ACC112 (cell line): ENCODE data around the gene C1GALT1C1L.
"Not testable (repeated sequence)": the region's sequence is repeated elsewhere in the genome, so short reads cannot be mapped to it uniquely, and the experiment has no call there.

Source experiments
- H2AFZ ChIP-seq: fragments of 200-600 bp; sonication (generic); one replicate; pipeline ENCODE4 v1.6.0; 2017; ENCODE audit warnings: antibody characterized with exemption, low read length; ENCODE audit not compliant: unreplicated experiment
- H3K27ac ChIP-seq: fragments of 200-600 bp; sonication (generic); 2 replicates; pipeline ENCODE4 v1.5.1; 2014; ENCODE audit warnings: low read depth, mild to moderate bottlenecking, antibody characterized with exemption, low read length, moderate library complexity
- H3K27me3 ChIP-seq: fragments of 200-600 bp; sonication (generic); 2 replicates; pipeline ENCODE4 v1.6.1; 2014; ENCODE audit warnings: mild to moderate bottlenecking, antibody characterized with exemption, low read length, moderate library complexity, mixed read lengths; ENCODE audit not compliant: insufficient read depth
- H3K36me3 ChIP-seq: fragments of 200-600 bp; sonication (generic); 2 replicates; pipeline ENCODE4 v1.6.1; 2016; ENCODE audit warnings: mild to moderate bottlenecking, antibody characterized with exemption, low read length, moderate library complexity, mixed read lengths; ENCODE audit not compliant: insufficient read depth
- H3K4me1 ChIP-seq: fragments of 200-600 bp; sonication (generic); one replicate; pipeline ENCODE4 v1.6.1; 2016; ENCODE audit warnings: low read length, mixed read lengths; ENCODE audit not compliant: insufficient read depth, unreplicated experiment, control insufficient read depth
- H3K4me3 ChIP-seq: fragments of 200-600 bp; sonication (generic); 2 replicates; pipeline ENCODE4 v1.5.1; 2014; ENCODE audit warnings: mild to moderate bottlenecking, low read depth, low read length
- H3K79me2 ChIP-seq: fragments of 200-600 bp; sonication (generic); one replicate; pipeline ENCODE4 v1.6.0; 2016; ENCODE audit warnings: low read length; ENCODE audit not compliant: control insufficient read depth, unreplicated experiment, insufficient read depth

Gene C1GALT1C1L

GRCh38 chr2:43707255-43708015 is 31.2 kb upstream of the C1GALT1C1L start:
- no peaks in the 10 kb centered on the region for H3K79me2 ChIP-seq
- H3K4me3 ChIP-seq: no peak overlapping the region
- H3K27ac ChIP-seq: peak overlapping the region; percentile 67
- H2AFZ ChIP-seq: peak overlapping the region; percentile 26
- no peaks in the 10 kb centered on the region for H3K36me3 ChIP-seq
- no peaks in the 10 kb centered on the region for H3K27me3 ChIP-seq
- H3K4me1 ChIP-seq: peaks cover 12% of the 10 kb centered on the region

GRCh38 chr2:43701111-43701510 is 24.9 kb upstream of the C1GALT1C1L start:
- H3K79me2 ChIP-seq: no peaks in the 10 kb centered on the region
- H3K27ac ChIP-seq: no peak overlapping the region
- peaks cover 2% of the 10 kb centered on the region for H3K4me1 ChIP-seq
- no peaks in the 10 kb centered on the region for H3K36me3 ChIP-seq
- H2AFZ ChIP-seq: no peak overlapping the region
- no peak overlapping the region for H3K4me3 ChIP-seq
- no peaks in the 10 kb centered on the region for H3K27me3 ChIP-seq

- Histone ChIP-seq H3K27ac (no peak overlapping the region), H3K36me3 (no peaks in the 10 kb centered on the region), H3K27me3 (no peaks in the 10 kb centered on the region), H3K4me3 (no peak overlapping the region), H3K4me1 (peaks cover 2% of the 10 kb centered on the region), H2AFZ (no peak overlapping the region), H3K79me2 (no peaks in the 10 kb centered on the region)
Observed at GRCh38 chr2:43699761-43700160, 23.5 kb upstream of the C1GALT1C1L start.

- H3K27me3 ChIP-seq, H3K79me2 ChIP-seq, H2AFZ ChIP-seq, H3K36me3 ChIP-seq, H3K4me1 ChIP-seq, H3K27ac ChIP-seq, H3K4me3 ChIP-seq: not testable (repeated sequence)
Observed at GRCh38 chr2:43698140-43698539, 21.9 kb upstream of the C1GALT1C1L start.

- Histone ChIP-seq H3K36me3 (no peaks in the 10 kb centered on the region), H3K27me3 (no peaks in the 10 kb centered on the region), H2AFZ (no peak overlapping the region), H3K4me1 (no peaks in the 10 kb centered on the region), H3K4me3 (no peak overlapping the region), H3K79me2 (no peaks in the 10 kb centered on the region), H3K27ac (no peak overlapping the region)
Observed at GRCh38 chr2:43692428-43692994, 16.3 kb upstream of the C1GALT1C1L start.

GRCh38 chr2:43689999-43690398 is 13.8 kb upstream of the C1GALT1C1L start:
- H3K27ac ChIP-seq: no peak overlapping the region
- no peaks in the 10 kb centered on the region for H3K27me3 ChIP-seq
- H3K36me3 ChIP-seq: no peaks in the 10 kb centered on the region
- H3K79me2 ChIP-seq: no peaks in the 10 kb centered on the region
- no peak overlapping the region for H2AFZ ChIP-seq
- H3K4me1 ChIP-seq: no peaks in the 10 kb centered on the region
- H3K4me3 ChIP-seq: no peak overlapping the region

GRCh38 chr2:43685357-43685756 is 9.1 kb upstream of the C1GALT1C1L start:
- Histone ChIP-seq H3K27ac (no peak overlapping the region), H3K36me3 (no peaks in the 10 kb centered on the region), H2AFZ (no peak overlapping the region), H3K4me1 (no peaks in the 10 kb centered on the region), H3K4me3 (no peak overlapping the region), H3K79me2 (no peaks in the 10 kb centered on the region), H3K27me3 (no peaks in the 10 kb centered on the region)

GRCh38 chr2:43677783-43678182 is 1.6 kb upstream of the C1GALT1C1L start:
- H3K36me3 ChIP-seq, H3K27me3 ChIP-seq, H2AFZ ChIP-seq, H3K27ac ChIP-seq, H3K4me3 ChIP-seq, H3K4me1 ChIP-seq, H3K79me2 ChIP-seq: not testable (repeated sequence)

GRCh38 chr2:43675646-43676321 is 445 bp downstream of the C1GALT1C1L start:
- Histone ChIP-seq H3K4me1 (peaks cover 5% of the 10 kb centered on the region), H2AFZ (peak overlapping the region; percentile 100), H3K4me3 (peak overlapping the region; percentile 87), H3K79me2 (no peaks in the 10 kb centered on the region), H3K27ac (no peak overlapping the region), H3K27me3 (no peaks in the 10 kb centered on the region), H3K36me3 (no peaks in the 10 kb centered on the region)

GRCh38 chr2:43657241-43657640 is 19.0 kb downstream of the C1GALT1C1L start:
- Histone ChIP-seq H3K27ac (no peak overlapping the region), H3K4me3 (no peak overlapping the region), H2AFZ (no peak overlapping the region), H3K79me2 (no peaks in the 10 kb centered on the region), H3K4me1 (no peaks in the 10 kb centered on the region), H3K27me3 (no peaks in the 10 kb centered on the region), H3K36me3 (no peaks in the 10 kb centered on the region)

GRCh38 chr2:43653506-43653905 is 22.7 kb downstream of the C1GALT1C1L start:
- no peaks in the 10 kb centered on the region for H3K36me3 ChIP-seq

More at GRCh38 chr2:43653506-43653905, 22.7 kb downstream of the C1GALT1C1L start:
- no peak overlapping the region for H2AFZ ChIP-seq
- H3K4me3 ChIP-seq: no peak overlapping the region
- no peaks in the 10 kb centered on the region for H3K79me2 ChIP-seq
- no peaks in the 10 kb centered on the region for H3K4me1 ChIP-seq
- H3K27ac ChIP-seq: no peak overlapping the region
- H3K27me3 ChIP-seq: no peaks in the 10 kb centered on the region
